SK-N-SH (cell line): ENCODE data around the gene RPS27L.

Source experiments
- CHD2 ChIP-seq: fragments of 150-350 bp; IDR thresholded peaks from 2 replicates; pipeline ENCODE4 v1.6.1; 2018; ENCODE audit warnings: low read length; ENCODE audit not compliant: partially characterized antibody
- EZH2phosphoT487 ChIP-seq: fragments of 200-600 bp; sonication (generic); IDR thresholded peaks from 2 replicates; pipeline ENCODE4 v1.6.1; 2017; ENCODE audit warnings: low read depth, mixed run types, mild to moderate bottlenecking, antibody characterized with exemption, moderate library complexity, borderline replicate concordance
- JUND ChIP-seq: IDR thresholded peaks from 2 replicates; pipeline ENCODE4 v1.4.0; 2012
- MEF2A ChIP-seq: IDR thresholded peaks from 2 replicates; pipeline ENCODE4 v1.4.0; 2012; ENCODE audit warnings: low read depth, borderline replicate concordance
- MXI1 ChIP-seq: IDR thresholded peaks from 2 replicates; pipeline ENCODE4 v1.6.1; 2012; ENCODE audit warnings: mild to moderate bottlenecking, low read depth, low read length, improper control_type of control experiment
- RAD21 ChIP-seq: IDR thresholded peaks from 2 replicates; pipeline ENCODE4 v1.6.1; 2012; ENCODE audit warnings: mild to moderate bottlenecking, low read length
- SIN3A ChIP-seq: IDR thresholded peaks from 2 replicates; pipeline ENCODE4 v1.6.1; 2012; ENCODE audit warnings: low read depth, mild to moderate bottlenecking, low read length, moderate library complexity, borderline replicate concordance
- TF ChIP-seq, protein P1 (sequence below): fragments of 200-600 bp; sonication (generic); IDR thresholded peaks from 2 replicates; pipeline ENCODE4 v1.6.1; 2017; ENCODE audit warnings: antibody characterized with exemption, mild to moderate bottlenecking, moderate library complexity
- TF ChIP-seq, protein P2 (sequence below): IDR thresholded peaks from 2 replicates; pipeline ENCODE4 v1.6.1; 2012; ENCODE audit warnings: mild to moderate bottlenecking, low read depth, low read length, moderate library complexity
- TF ChIP-seq, protein P3 (sequence below): IDR thresholded peaks from 2 replicates; pipeline ENCODE4 v1.4.0; 2012; ENCODE audit warnings: low read depth
- TF ChIP-seq, protein P4 (sequence below): fragments of 150-350 bp; IDR thresholded peaks from 2 replicates; pipeline ENCODE4 v1.6.1; 2017; ENCODE audit warnings: antibody characterized with exemption, low read length, low read depth, borderline replicate concordance

DNA sequence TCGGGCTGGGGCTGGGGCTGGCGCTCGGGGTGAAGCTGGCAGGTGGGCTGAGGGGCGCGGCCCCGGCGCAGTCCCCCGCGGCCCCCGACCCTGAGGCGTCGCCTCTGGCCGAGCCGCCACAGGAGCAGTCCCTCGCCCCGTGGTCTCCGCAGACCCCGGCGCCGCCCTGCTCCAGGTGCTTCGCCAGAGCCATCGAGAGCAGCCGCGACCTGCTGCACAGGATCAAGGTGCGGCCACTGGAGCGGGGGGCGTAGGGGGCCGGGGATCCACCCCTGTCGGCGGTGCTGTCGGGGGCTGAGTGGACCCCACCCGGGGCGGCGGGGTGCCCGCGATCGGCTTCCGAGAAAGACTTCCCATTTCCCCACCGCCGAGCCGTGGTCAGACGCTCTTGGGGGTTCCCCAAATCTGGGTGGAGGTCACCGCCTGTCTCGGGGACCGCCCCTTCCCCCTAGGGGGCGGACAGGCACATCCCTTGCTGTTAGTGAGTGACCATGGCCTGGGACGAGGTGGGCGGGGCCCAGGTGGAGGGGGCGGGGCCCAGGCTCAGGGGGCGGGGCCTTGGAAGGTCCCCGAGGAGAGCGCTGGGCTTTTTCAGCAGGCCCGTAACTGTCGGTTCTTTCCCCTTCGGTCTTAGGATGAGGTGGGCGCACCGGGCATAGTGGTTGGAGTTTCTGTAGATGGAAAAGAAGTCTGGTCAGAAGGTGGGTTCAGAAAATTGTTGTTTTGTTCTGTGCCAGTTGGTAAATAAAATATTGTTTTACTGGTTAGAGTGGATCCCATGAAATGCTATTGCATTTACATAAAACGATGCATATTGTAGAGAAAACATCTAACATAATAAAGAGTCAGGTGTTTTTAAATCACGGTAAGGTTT lies 35.0 kb downstream of the RPS27L start:
- TF ChIP-seq EZH2phosphoT487 (no peak), CHD2 (no peak), MXI1 (peak; percentile 8; the same call in 1 of the 2 replicates), RAD21 (no peak), MEF2A (no peak), SIN3A (no peak), JUND (no peak)
- TF ChIP-seq, protein P1, sequence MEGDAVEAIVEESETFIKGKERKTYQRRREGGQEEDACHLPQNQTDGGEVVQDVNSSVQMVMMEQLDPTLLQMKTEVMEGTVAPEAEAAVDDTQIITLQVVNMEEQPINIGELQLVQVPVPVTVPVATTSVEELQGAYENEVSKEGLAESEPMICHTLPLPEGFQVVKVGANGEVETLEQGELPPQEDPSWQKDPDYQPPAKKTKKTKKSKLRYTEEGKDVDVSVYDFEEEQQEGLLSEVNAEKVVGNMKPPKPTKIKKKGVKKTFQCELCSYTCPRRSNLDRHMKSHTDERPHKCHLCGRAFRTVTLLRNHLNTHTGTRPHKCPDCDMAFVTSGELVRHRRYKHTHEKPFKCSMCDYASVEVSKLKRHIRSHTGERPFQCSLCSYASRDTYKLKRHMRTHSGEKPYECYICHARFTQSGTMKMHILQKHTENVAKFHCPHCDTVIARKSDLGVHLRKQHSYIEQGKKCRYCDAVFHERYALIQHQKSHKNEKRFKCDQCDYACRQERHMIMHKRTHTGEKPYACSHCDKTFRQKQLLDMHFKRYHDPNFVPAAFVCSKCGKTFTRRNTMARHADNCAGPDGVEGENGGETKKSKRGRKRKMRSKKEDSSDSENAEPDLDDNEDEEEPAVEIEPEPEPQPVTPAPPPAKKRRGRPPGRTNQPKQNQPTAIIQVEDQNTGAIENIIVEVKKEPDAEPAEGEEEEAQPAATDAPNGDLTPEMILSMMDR: peak; percentile 37; the same call in 1 of the 2 replicates
- TF ChIP-seq, protein P2, sequence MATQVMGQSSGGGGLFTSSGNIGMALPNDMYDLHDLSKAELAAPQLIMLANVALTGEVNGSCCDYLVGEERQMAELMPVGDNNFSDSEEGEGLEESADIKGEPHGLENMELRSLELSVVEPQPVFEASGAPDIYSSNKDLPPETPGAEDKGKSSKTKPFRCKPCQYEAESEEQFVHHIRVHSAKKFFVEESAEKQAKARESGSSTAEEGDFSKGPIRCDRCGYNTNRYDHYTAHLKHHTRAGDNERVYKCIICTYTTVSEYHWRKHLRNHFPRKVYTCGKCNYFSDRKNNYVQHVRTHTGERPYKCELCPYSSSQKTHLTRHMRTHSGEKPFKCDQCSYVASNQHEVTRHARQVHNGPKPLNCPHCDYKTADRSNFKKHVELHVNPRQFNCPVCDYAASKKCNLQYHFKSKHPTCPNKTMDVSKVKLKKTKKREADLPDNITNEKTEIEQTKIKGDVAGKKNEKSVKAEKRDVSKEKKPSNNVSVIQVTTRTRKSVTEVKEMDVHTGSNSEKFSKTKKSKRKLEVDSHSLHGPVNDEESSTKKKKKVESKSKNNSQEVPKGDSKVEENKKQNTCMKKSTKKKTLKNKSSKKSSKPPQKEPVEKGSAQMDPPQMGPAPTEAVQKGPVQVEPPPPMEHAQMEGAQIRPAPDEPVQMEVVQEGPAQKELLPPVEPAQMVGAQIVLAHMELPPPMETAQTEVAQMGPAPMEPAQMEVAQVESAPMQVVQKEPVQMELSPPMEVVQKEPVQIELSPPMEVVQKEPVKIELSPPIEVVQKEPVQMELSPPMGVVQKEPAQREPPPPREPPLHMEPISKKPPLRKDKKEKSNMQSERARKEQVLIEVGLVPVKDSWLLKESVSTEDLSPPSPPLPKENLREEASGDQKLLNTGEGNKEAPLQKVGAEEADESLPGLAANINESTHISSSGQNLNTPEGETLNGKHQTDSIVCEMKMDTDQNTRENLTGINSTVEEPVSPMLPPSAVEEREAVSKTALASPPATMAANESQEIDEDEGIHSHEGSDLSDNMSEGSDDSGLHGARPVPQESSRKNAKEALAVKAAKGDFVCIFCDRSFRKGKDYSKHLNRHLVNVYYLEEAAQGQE: no peak
- TF ChIP-seq, protein P3, sequence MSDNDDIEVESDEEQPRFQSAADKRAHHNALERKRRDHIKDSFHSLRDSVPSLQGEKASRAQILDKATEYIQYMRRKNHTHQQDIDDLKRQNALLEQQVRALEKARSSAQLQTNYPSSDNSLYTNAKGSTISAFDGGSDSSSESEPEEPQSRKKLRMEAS: no peak
- TF ChIP-seq, protein P4, sequence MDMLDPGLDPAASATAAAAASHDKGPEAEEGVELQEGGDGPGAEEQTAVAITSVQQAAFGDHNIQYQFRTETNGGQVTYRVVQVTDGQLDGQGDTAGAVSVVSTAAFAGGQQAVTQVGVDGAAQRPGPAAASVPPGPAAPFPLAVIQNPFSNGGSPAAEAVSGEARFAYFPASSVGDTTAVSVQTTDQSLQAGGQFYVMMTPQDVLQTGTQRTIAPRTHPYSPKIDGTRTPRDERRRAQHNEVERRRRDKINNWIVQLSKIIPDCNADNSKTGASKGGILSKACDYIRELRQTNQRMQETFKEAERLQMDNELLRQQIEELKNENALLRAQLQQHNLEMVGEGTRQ: no peak
